Measurements from ENCODE around the gene MEIS1. TPM values are rescaled to one million over a fixed set of nuclear protein-coding genes. Genes with fewer than 3 reads are reported as not detected.

The MEIS1 gene
- total RNA-seq, 1 donor from 2014 or later, result 11.8 TPM

DNA sequence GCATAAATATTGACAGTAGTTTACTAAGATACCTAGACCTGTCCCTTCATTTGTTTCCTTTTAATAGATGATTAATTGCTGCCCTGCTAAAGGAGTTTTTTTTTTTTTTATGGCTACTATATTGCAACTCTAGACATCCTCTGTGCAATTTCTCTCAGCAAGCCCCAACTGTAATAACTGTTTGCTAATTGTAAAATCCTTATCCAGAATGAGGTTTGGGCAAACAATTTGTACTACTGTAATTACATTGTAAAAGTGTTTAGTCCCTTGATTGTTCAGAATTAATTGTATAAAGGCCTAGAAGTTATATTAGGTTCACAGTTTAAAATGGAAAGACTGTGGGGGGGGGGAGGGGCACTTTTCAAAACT is 3.7 kb upstream of the MEIS1 start:
- no peak for DNase-seq (ENCODE audit: extremely low read depth, low read depth, low spot score)

DNA sequence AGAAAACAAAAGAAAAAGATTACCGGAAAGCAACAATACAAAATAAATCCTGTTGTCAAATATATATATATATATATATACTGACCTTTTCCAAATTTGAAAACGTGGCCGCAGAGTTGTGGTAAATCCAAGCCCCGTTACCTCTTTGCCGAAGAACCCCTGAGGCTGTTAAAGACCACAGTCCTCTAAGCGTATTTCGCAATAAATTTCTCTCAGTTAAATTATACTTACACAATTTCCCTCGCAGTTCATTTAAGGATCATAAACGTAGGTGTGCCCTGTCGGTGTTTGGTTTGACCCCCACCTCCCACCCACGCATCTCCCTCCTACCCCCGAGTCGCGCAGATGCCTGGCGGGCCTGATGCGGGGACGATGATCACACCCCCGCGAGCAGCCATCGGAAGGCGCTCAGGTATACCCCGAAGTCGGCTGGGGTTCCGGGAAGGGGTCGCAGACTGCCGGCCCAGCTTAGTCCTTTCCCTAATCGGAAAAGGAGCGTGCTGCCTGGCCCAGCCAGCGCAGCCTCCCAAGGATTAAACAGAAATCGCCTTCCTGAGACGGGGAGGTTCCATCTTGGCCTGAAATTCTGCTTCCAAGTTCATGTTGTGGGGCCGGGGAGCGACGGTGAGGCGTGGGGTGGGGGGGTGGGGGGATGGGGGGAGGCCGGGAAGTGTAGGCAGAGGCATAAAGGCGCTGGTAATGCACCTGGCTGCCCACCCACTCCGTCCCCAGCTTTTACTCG is 2.9 kb upstream of the MEIS1 start:
- DNase-seq (ENCODE audit: extremely low read depth, low read depth, low spot score), result no peak

GRCh38 chr2:66432801-66433694 is 1.9 kb upstream of the MEIS1 start:
- DNase-seq (ENCODE audit: extremely low read depth, low read depth, low spot score), result peak; percentile 82

- DNase-seq (ENCODE audit: extremely low read depth, low read depth, low spot score), result no peak
Observed at GRCh38 chr2:66433695-66433944, 1.3 kb upstream of the MEIS1 start.

DNA sequence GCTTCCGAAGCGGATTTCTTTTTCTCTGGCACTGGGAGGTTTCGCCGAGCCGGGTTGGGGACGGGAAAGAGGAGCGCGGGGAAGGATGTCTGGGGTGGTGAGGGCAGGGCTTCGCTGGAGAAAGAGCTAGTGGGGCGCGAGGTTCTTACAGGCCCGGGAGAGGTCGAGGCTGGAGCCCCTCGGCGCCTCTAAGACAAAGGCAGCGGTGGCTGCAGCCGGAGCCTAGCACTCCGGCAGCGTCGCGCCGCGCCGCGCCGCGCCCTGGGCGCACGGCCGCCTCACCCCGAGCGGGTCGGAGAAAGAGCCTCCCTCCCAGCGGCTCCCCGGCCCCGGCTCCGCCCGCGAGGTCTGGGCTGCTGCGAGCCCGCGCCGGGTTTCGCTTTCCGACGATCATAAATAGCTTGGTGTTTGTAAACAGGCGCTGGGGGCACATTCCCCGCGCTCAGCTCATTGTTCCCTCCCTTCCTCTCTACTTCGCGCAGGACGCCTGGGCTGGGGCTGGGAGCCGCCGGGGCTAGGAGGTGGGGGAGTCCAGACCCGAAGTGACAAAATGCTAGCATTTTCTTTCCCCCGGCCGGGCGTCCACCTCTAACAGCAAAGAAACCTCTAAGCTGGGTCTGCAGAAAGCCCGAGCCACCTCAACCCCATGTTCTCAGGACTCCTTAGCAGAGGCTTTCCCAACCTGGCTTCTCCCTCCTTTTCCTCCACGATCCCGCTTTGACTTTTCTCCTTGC is 813 bp upstream of the MEIS1 start:
- DNase-seq (ENCODE audit: extremely low read depth, low read depth, low spot score), result no peak

DNA sequence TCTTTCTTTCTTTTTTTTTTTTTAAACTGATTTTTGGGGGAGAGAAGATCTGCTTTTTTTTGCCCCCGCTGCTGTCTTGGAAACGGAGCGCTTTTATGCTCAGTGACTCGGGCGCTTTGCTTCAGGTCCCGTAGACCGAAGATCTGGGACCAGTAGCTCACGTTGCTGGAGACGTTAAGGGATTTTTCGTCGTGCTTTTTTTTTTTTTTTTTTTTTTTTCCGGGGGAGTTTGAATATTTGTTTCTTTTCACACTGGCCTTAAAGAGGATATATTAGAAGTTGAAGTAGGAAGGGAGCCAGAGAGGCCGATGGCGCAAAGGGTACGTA is 587 bp downstream of the MEIS1 start:
- no peak for DNase-seq (ENCODE audit: extremely low read depth, low read depth, low spot score)

- no peak for DNase-seq (ENCODE audit: extremely low read depth, low read depth, low spot score)
Observed at GRCh38 chr2:66435963-66436362, 1.0 kb downstream of the MEIS1 start.

DNA sequence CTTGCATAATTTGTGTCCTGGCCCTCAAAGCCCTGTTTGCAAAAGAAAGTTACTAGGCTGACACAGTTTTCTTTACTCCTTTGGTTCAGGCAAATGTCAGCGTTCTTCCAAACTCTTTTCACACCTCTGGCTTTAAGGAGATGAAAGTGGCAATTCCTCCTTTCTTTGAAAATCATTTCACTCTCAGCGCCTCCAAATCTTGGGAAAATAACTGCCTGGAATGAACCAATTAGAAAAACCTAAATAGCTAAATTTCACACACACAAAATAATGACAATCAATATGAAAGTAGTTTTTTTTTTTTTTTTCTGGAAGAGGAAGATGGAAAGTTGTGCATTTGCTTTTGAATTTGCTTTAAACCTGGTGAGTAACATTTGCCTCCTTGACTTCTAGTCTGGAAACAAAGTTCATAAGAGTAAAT is 1.7 kb downstream of the MEIS1 start:
- no peak for DNase-seq (ENCODE audit: extremely low read depth, low read depth, low spot score)

DNA sequence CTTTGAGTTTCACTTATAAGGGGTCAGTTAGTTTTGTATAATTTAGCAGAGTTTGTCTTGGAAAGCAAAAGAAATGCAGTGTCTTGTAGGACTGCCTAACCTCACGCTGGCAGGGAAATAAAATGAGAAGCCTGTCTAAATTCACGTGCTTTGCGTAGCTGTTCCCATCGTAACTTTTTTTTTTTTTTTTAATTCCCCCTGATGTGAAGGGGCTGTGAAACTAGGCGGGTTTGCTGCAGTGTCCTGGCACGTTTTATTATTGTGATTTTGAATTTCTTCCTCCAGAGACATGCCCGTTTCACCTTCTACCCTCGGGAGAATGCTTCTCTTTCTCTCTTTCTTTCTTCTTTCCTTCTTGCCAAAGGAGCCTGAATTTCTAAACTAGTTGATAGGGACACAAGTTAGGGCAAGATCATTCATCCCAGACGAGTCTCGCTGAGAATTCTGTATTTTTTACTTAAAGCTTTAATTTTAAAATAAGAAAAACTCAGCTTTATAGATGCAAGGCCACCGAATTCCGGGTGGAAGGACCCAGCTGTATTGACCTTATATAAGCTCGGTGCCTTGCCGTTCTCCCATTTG is 2.3 kb downstream of the MEIS1 start:
- DNase-seq (ENCODE audit: extremely low read depth, low read depth, low spot score), result no peak

- no peak for DNase-seq (ENCODE audit: extremely low read depth, low read depth, low spot score)
Observed at GRCh38 chr2:66437691-66438497, 3.0 kb downstream of the MEIS1 start.

- DNase-seq (ENCODE audit: extremely low read depth, low read depth, low spot score), result no peak
Observed at GRCh38 chr2:66438498-66438833, 3.5 kb downstream of the MEIS1 start.

- DNase-seq (ENCODE audit: extremely low read depth, low read depth, low spot score), result no peak
Observed at GRCh38 chr2:66438891-66439811, 4.2 kb downstream of the MEIS1 start.

GRCh38 chr2:66439812-66440542 is 5.1 kb downstream of the MEIS1 start:
- no peak for DNase-seq (ENCODE audit: extremely low read depth, low read depth, low spot score)

- no peak for DNase-seq (ENCODE audit: extremely low read depth, low read depth, low spot score)
Observed at GRCh38 chr2:66440708-66441497, 6.0 kb downstream of the MEIS1 start.

- DNase-seq (ENCODE audit: extremely low read depth, low read depth, low spot score), result no peak
Observed at GRCh38 chr2:66441581-66442320, 6.8 kb downstream of the MEIS1 start.

DNA sequence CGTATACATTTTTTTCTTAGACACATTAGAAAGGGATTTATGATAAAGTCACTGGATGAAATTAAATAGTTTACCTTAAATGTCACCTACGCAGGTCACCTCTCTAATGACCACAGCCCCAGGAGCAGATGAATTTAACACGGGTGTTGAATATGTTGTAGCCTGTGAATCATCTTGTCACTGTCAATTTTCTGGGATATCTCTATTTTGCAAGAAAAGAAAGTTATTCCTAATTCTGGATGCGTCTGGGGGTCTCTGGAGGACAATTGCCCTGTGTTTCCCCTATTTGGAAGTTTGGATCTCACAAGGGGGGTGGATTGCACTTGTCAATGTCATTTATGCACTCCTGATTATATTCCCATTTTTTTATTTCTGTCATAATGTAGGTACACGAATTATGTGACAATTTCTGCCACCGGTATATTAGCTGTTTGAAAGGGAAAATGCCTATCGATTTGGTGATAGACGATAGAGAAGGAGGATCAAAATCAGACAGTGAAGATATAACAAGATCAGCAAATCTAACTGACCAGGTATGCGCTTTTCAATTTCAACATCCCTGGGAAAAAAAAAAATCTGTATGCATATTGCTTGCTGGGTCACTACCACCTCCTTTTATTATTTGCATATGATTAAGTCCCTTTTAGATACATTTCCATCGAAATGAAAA is 7.7 kb downstream of the MEIS1 start:
- no peak for DNase-seq (ENCODE audit: extremely low read depth, low read depth, low spot score)
